SK-MEL-5 (cell line): ENCODE measurements around the gene PDE6A. TPM values are rescaled to one million over a fixed set of nuclear protein-coding genes. Genes with fewer than 3 reads are reported as not detected.
A peak's percentile ranks its signal among the peaks of the same experiment; 100 is the strongest.

Experiments
- DNase-seq: peaks from one replicate; pipeline ENCODE4 v3.0.0-alpha.2; 2016; ENCODE audit warnings: low read depth, low spot score
- in situ Hi-C: cut with HindIII; loops from 2 replicates; pipeline ENCODE4 v1.10.0; 2016; ENCODE audit warnings: low sequenced_read_pairs, high pct_unique_total_duplicates, low pct_unique_long_range_greater_than_20kb
- total RNA-seq: library from RNA; depleted of rRNA; stranded (reverse); fragments of >200 nt; shearing (Covaris generic); gene quantifications from 2 replicates; pipeline ENCODE4 v1.2.3, GENCODE V29; 2014

Gene PDE6A
- total RNA-seq, 1 experiment from 2014 or later, result 0.26 TPM

- DNase-seq, result no peak
- in situ Hi-C loops, result no loop called here
These were observed 108.0 kb downstream of the PDE6A start for GRCh38 chr5:149836451-149837139.

- in situ Hi-C loops, result no loop called here
- peak; percentile 79 for DNase-seq
These were observed 110.2 kb downstream of the PDE6A start for GRCh38 chr5:149834246-149834855.

GRCh38 chr5:149833116-149833827 is 111.3 kb downstream of the PDE6A start:
- in situ Hi-C loops, result no loop called here
- no peak for DNase-seq

- in situ Hi-C loops, result no loop called here
These were observed 112.0 kb downstream of the PDE6A start for GRCh38 chr5:149832636-149833035.

GRCh38 chr5:149831492-149831891 is 113.1 kb downstream of the PDE6A start:
- no peak for DNase-seq
- in situ Hi-C loops, result no loop called here

More at GRCh38 chr5:149832636-149833035, 112.0 kb downstream of the PDE6A start:
- DNase-seq, result no peak

- in situ Hi-C loops, result no loop called here
- DNase-seq, result no peak
These were observed 114.0 kb downstream of the PDE6A start for GRCh38 chr5:149830579-149830978.

- peak; percentile 57 for DNase-seq
- in situ Hi-C loops, result no loop called here
These were observed 114.6 kb downstream of the PDE6A start for GRCh38 chr5:149829954-149830353.

GRCh38 chr5:149828161-149829011 is 116.2 kb downstream of the PDE6A start:
- DNase-seq, result peak; percentile 91
- in situ Hi-C loops, result no loop called here

GRCh38 chr5:149827546-149827945 is 117.0 kb downstream of the PDE6A start:
- in situ Hi-C loops, result no loop called here
- DNase-seq, result no peak

- DNase-seq, result no peak
- in situ Hi-C loops, result no loop called here
These were observed 117.5 kb downstream of the PDE6A start for GRCh38 chr5:149827086-149827485.

GRCh38 chr5:149826574-149826973 is 118.0 kb downstream of the PDE6A start:
- in situ Hi-C loops, result no loop called here
- no peak for DNase-seq

GRCh38 chr5:149824846-149825245 is 119.7 kb downstream of the PDE6A start:
- peak; percentile 32 for DNase-seq
- in situ Hi-C loops, result no loop called here

GRCh38 chr5:149824120-149824519 is 120.5 kb downstream of the PDE6A start:
- in situ Hi-C loops, result no loop called here

GRCh38 chr5:149823375-149823774 is 121.2 kb downstream of the PDE6A start:
- DNase-seq, result no peak
- in situ Hi-C loops, result no loop called here

More at GRCh38 chr5:149824120-149824519, 120.5 kb downstream of the PDE6A start:
- peak; percentile 76 for DNase-seq

- in situ Hi-C loops, result no loop called here
These were observed 122.3 kb downstream of the PDE6A start for GRCh38 chr5:149822301-149822700.

GRCh38 chr5:149820536-149821510 is 123.8 kb downstream of the PDE6A start:
- no peak for DNase-seq
- in situ Hi-C loops, result no loop called here

More at GRCh38 chr5:149822301-149822700, 122.3 kb downstream of the PDE6A start:
- no peak for DNase-seq

- in situ Hi-C loops, result no loop called here
- DNase-seq, result no peak
These were observed 124.6 kb downstream of the PDE6A start for GRCh38 chr5:149820012-149820411.
